Heart right ventricle (tissue), 16 donors: ENCODE measurements around the gene METAP1. TPM values are rescaled to one million over a fixed set of nuclear protein-coding genes. Genes with fewer than 3 reads are reported as not detected.
"Not testable (repeated sequence)": the region's sequence is repeated elsewhere in the genome, so short reads cannot be mapped to it uniquely, and the experiment has no call there.

Experiments
- ATAC-seq, 8 donors: fragments of 200-7000 bp; cut with Tn5 transposase; one replicate each; pipeline ENCODE4 v1.9.1; 2020; ENCODE audit warnings: mild to moderate bottlenecking in 8 of 8, moderate library complexity in 8 of 8, moderate number of reproducible peaks in 1 of 8
- DNase-seq, 2 donors: peaks; one replicate each; pipeline ENCODE4 v3.0.0-alpha.2; 2020
- H3K27ac ChIP-seq, 10 donors: fragments of 200-600 bp; sonication (generic) in 2 of 10; one replicate each; pipeline versions ENCODE4 v1.5.0 to v1.8.0; 2020 to 2022; ENCODE audit warnings: mild to moderate bottlenecking in 3 of 10
- H3K27me3 ChIP-seq, 7 donors: fragments of 200-600 bp; one replicate each; pipeline ENCODE4 v1.8.0; 2021 to 2022; ENCODE audit warnings: mild to moderate bottlenecking in 2 of 7
- H3K36me3 ChIP-seq, 9 donors: fragments of 200-600 bp; sonication (generic) in 1 of 9; one replicate each; pipeline versions ENCODE4 v1.5.0 to v1.8.0; 2020 to 2022; ENCODE audit warnings: mild to moderate bottlenecking in 2 of 9
- H3K4me1 ChIP-seq, 9 donors: fragments of 200-600 bp; sonication (generic) in 1 of 9; one replicate each; pipeline versions ENCODE4 v1.5.0 to v1.8.0; 2020 to 2022; ENCODE audit warnings: mild to moderate bottlenecking in 4 of 9
- H3K4me3 ChIP-seq, 10 donors: fragments of 200-600 bp; sonication (generic) in 2 of 10; one replicate each; pipeline versions ENCODE4 v1.5.0 to v1.8.0; 2020 to 2022; ENCODE audit warnings: mild to moderate bottlenecking in 7 of 10, moderate library complexity in 2 of 10
- H3K9me3 ChIP-seq, 11 donors: fragments of 200-600 bp in 10 of 11; sonication (generic) in 2 of 11; one replicate each; pipeline versions ENCODE4 v1.5.0 to v1.8.0; 2013 to 2022; ENCODE audit warnings: mild to moderate bottlenecking in 2 of 11, control low read depth in 1 of 11, moderate library complexity in 1 of 11
- WGBS, 2 donors: extraction: QIAGEN DNeasy Blood & Tissue Kit; methylation state at CpG; one replicate each; pipeline ENCODE4 v1.1.7; 2013; ENCODE audit warnings: inconsistent platforms in 1 of 2; 5-methylcytosine and 5-hydroxymethylcytosine counted together
- intact Hi-C, 10 donors: fragments of 100-400 bp; cut with DNase I; formaldehyde crosslinking; loops; one replicate each; pipeline versions ENCODE4 v1.11.1 to v1.14.2; 2022
- microRNA-seq, 2 donors: library from miRNA; unstranded; fragments of <30 nt; microRNA quantifications; one replicate each; pipeline ENCODE4 v1.2.0, GENCODE V29; 2021
- polyA plus RNA-seq, 2 donors: library from polyadenylated mRNA; stranded (reverse); fragments of 200-250 nt; gene quantifications; one replicate each; pipeline ENCODE4 v1.2.3, GENCODE V29; 2013
- total RNA-seq, 10 donors: library from RNA; stranded (reverse); fragmentation: NEBNext Ultra II Directional in 3 of 10; extraction: Animal tissue kit (Norgen Biotek cat#: 25700) in 3 of 10; gene quantifications; one replicate each; pipeline versions ENCODE4 v1.2.1 to v1.2.4, GENCODE V29; 2021 to 2023
- TF ChIP-seq, protein P1 (sequence below), 9 donors: fragments of 200-600 bp; sonication (generic) in 2 of 9; IDR thresholded peaks; one replicate each; pipeline versions ENCODE4 v1.5.0 to v1.8.0; 2021 to 2022; ENCODE audit warnings: antibody characterized with exemption in 9 of 9, mild to moderate bottlenecking in 5 of 9, moderate library complexity in 1 of 9
- donor health status: Arrhythmogenic right ventricular cardiomyopathy.
- donor health status: ischemic (EF 13 %, LVEDD 7.1; RV severe dilation, severe dysfunction).
- donor health status: healthy with polysubstance abuse.
- donor health status: DM: no; HTN: yes; CAD: no.
- donor health status: DM: no; HTN: no; CAD: no.
- donor health status: ischemic (EF 25% LVEDD 6.9; RV normal size, moderate dysfunction).
- donor health status: ischemic (EF 25% LVEDD 5.7; RV mildly dilated, moderate dysfunction).
- donor health status: healthy.
- donor health status: DM: yes; HTN: yes; CAD: no.
- donor health status: Ischemic cardiomyopathy.
- donor health status: ischemic (EF 35%, LVEDD 5.7; RV mildly dilated, moderate dysfunction).
- donor health status: nonischemic (EF 11% LVEDD 7.7; RV severe dilation, severe dysfunction).
- donor health status: DM: yes; HTN: yes; CAD: no.
- donor health status: PGD.
- donor health status: ischemic (EF 29% LVEDD 5.4; RV normal size, mild dysfunction).
- donor health status: nonischemic (EF 23%, LVEDD 6.1; RV moderate dilation, normal function).

Gene METAP1
- total and polyA plus RNA-seq, 12 donors, result 37.7 to 79.7 (median 59.8) TPM

DNA sequence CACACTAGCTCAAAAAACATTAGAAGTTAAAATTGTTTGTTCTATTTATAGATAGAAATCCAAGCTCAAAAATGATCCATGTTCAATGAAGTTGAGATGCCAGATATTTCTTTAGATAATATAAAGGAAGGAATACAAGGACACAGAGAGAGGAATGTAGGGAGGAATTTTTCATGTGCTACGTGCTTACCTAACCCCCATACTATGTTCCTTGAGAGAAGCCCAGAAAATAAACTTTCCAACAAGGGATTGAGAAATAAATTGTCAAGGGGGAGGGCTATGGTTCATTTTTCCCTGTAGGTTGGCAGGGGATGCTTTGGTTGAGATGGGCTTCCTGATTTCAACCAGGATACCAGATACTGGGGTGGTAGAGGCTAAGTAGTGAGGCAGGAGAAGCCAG is 108.6 kb downstream of the METAP1 start:
- intact Hi-C loops, result no loop called here
- Histone ChIP-seq H3K4me3 (no peak overlapping the region), H3K4me1 (peaks cover 0 to 14% (median 0%) of the 10 kb centered on the region in 9 donors), H3K9me3 (no peaks in the 10 kb centered on the region), H3K27me3 (no peaks in the 10 kb centered on the region), H3K36me3 (no peaks in the 10 kb centered on the region), H3K27ac (no peak overlapping the region)
- 94 to 97% methylated on average over 1 of the region's 1 CpG for WGBS, 2 donors
- ATAC-seq (no peak), DNase-seq (no peak)
- TF ChIP-seq, protein P1, sequence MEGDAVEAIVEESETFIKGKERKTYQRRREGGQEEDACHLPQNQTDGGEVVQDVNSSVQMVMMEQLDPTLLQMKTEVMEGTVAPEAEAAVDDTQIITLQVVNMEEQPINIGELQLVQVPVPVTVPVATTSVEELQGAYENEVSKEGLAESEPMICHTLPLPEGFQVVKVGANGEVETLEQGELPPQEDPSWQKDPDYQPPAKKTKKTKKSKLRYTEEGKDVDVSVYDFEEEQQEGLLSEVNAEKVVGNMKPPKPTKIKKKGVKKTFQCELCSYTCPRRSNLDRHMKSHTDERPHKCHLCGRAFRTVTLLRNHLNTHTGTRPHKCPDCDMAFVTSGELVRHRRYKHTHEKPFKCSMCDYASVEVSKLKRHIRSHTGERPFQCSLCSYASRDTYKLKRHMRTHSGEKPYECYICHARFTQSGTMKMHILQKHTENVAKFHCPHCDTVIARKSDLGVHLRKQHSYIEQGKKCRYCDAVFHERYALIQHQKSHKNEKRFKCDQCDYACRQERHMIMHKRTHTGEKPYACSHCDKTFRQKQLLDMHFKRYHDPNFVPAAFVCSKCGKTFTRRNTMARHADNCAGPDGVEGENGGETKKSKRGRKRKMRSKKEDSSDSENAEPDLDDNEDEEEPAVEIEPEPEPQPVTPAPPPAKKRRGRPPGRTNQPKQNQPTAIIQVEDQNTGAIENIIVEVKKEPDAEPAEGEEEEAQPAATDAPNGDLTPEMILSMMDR (IDR thresholded peaks at IDR 0.05), result no peak

DNA sequence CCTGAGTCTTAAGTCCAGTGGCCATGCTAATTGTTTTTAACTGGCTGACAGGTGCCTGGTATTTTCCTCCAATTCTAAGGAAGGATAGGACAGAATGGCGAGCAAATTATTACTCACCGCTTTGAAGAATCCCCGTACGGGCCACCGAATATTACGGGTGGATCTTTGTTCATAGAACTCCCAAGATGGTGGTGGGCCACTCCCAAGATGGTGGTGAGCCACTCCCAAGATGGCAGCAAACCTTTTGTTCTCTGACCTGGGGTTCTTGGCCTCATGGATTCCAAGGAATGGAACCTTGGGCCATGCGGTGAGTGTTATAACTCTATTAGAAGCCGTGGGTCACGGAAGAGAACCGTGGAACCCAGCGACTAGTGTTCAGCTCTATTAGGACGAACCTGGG is 113.8 kb downstream of the METAP1 start:
- ATAC-seq, intact Hi-C loops: not testable (repeated sequence)
- 95 to 99% methylated on average over 12 of the region's 12 CpGs for WGBS, 2 donors

More for the DNA sequence above, 113.8 kb downstream of the METAP1 start:
- not testable (repeated sequence) for H3K4me3 ChIP-seq, H3K36me3 ChIP-seq, H3K27me3 ChIP-seq, H3K27ac ChIP-seq, H3K9me3 ChIP-seq, DNase-seq, H3K4me1 ChIP-seq

Small RNA genes within 50 kb of the gene (microRNA-seq; reads per million reads assigned to microRNA genes)
- gene MIR3684, result 0.51 to 2.4 reads per million in 2 donors

Other genes starting within 250 kb of the METAP1 start
- gene EIF4E, start 66.6 kb upstream of the METAP1 start, total RNA-seq, result 10 to 100 TPM; 48.7 to 70.4 (median 58.4) TPM
- 10 to 100 TPM in 1 of 2 donors, 1 to 10 TPM in 1; 5.3 to 32.7 TPM for gene EIF4E, start 66.6 kb upstream of the METAP1 start, polyA plus RNA-seq
- gene ADH5, start 93.1 kb downstream of the METAP1 start, total RNA-seq, result 100 to 1,000 TPM; 150 to 254 (median 204) TPM
- gene ADH5, start 93.1 kb downstream of the METAP1 start, polyA plus RNA-seq, result 100 to 1,000 TPM in 1 of 2 donors, 10 to 100 TPM in 1; 62.3 to 109 TPM
- gene ADH4, start 148.6 kb downstream of the METAP1 start, total RNA-seq, result not detected
- gene ADH4, start 148.6 kb downstream of the METAP1 start, polyA plus RNA-seq, result under 1 TPM in 1 of 2 donors, not detected in 1; 0.04 TPM
- under 1 TPM in 1 of 10 donors, not detected in 9; 0.08 TPM for gene ADH6, start 223.5 kb downstream of the METAP1 start, total RNA-seq
- gene ADH6, start 223.5 kb downstream of the METAP1 start, polyA plus RNA-seq, result not detected